ENCODE results near the gene HTR2C.
"Not testable (repeated sequence)": the region's sequence is repeated elsewhere in the genome, so short reads cannot be mapped to it uniquely, and the experiment has no call there.

Gene HTR2C

DNA sequence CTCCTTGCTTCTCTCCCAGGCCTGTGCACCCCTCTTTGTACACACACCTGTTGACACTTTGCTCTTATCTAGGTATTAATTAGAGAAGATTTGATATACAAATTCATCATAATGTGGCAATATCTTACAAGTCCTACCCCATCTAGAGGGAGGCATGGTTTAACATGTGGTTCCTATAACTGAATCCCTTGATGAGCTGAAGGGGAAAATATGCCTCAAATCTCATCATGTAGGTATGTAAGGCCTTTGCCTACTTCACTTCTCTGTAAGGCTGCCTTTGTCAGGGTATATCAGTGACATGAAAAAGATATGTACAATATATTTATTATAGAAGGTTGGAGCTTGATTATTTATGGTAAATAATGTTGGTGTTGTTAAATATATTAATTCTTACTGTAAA, 31.9 kb downstream of the HTR2C start:
- Histone ChIP-seq H3K4me1 (ENCODE audit: insufficient read depth, low read length) (no peaks in the 10 kb centered on the region), H3K27me3 (ENCODE audit: insufficient read depth, low read length) (no peaks in the 10 kb centered on the region)

GRCh38 chrX:114619874-114620273, 36.0 kb downstream of the HTR2C start:
- Histone ChIP-seq H3K4me1 (ENCODE audit: insufficient read depth, low read length) (no peaks in the 10 kb centered on the region), H3K36me3 (ENCODE audit: insufficient read depth, low read length) (no peaks in the 10 kb centered on the region), H3K4me3 (ENCODE audit: low read length) (no peak overlapping the region), H3K9me3 (ENCODE audit: low read length) (no peaks in the 10 kb centered on the region), H3K27me3 (ENCODE audit: insufficient read depth, low read length) (no peaks in the 10 kb centered on the region), H2AFZ (ENCODE audit: low read depth, low read length) (no peak overlapping the region)

More for the DNA sequence above, 31.9 kb downstream of the HTR2C start:
- Histone ChIP-seq H2AFZ (ENCODE audit: low read depth, low read length) (no peak overlapping the region), H3K4me3 (ENCODE audit: low read length) (no peak overlapping the region), H3K36me3 (ENCODE audit: insufficient read depth, low read length) (no peaks in the 10 kb centered on the region), H3K9me3 (ENCODE audit: low read length) (no peaks in the 10 kb centered on the region)

DNA sequence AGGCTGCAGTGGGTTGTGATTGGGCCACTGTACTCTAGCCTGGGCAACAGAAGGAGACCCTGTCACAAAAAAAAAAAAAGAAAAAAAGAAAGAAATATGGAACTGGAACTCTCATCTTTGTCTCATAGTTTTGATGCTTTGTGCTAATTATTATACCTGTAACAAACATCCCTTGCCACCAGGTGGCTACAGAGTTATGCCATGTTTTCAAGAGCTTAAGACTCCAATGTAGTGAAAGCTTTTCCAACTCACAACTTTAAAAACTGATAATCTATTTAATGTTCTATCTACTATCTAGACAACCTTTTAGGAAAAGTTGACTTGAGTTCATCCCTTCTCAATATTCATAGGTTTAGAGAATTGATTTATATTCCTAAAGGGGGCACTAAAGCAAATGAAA, 42.4 kb downstream of the HTR2C start:
- no peaks in the 10 kb centered on the region for H3K27me3 ChIP-seq (ENCODE audit: insufficient read depth, low read length)
- H3K4me3 ChIP-seq (ENCODE audit: low read length): no peak overlapping the region
- H3K9me3 ChIP-seq (ENCODE audit: low read length): no peaks in the 10 kb centered on the region
- no peak overlapping the region for H2AFZ ChIP-seq (ENCODE audit: low read depth, low read length)
- no peaks in the 10 kb centered on the region for H3K4me1 ChIP-seq (ENCODE audit: insufficient read depth, low read length)
- H3K36me3 ChIP-seq (ENCODE audit: insufficient read depth, low read length): no peaks in the 10 kb centered on the region

- no peaks in the 10 kb centered on the region for H3K27me3 ChIP-seq (ENCODE audit: insufficient read depth, low read length)
- no peak overlapping the region for H2AFZ ChIP-seq (ENCODE audit: low read depth, low read length)
- no peak overlapping the region for H3K4me3 ChIP-seq (ENCODE audit: low read length)
- no peaks in the 10 kb centered on the region for H3K36me3 ChIP-seq (ENCODE audit: insufficient read depth, low read length)
- H3K4me1 ChIP-seq (ENCODE audit: insufficient read depth, low read length): no peaks in the 10 kb centered on the region
- no peaks in the 10 kb centered on the region for H3K9me3 ChIP-seq (ENCODE audit: low read length)
These were observed 52.1 kb downstream of the HTR2C start for GRCh38 chrX:114635986-114636385.

- Histone ChIP-seq H3K4me1 (ENCODE audit: insufficient read depth, low read length) (no peaks in the 10 kb centered on the region), H2AFZ (ENCODE audit: low read depth, low read length) (no peak overlapping the region), H3K9me3 (ENCODE audit: low read length) (no peaks in the 10 kb centered on the region)
These were observed 66.5 kb downstream of the HTR2C start for GRCh38 chrX:114650351-114650750.

DNA sequence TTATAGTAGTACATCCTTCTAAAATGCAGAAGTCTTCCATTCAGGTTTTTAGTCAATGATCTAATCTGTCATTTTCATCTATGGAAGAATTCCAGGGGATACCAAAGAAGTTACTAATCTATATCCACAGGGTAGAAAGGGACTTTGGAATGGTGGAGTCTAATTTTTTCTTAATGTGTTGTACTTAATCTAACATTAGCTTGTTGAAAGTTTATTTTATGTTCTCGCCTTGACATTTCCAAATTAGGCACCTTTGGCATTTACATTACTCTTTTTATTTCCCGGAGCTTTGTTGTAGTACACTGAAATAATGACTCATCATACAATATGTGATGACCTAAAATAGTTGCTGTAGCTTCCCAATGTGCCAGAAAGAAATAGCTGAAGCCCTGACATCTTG, 91.5 kb downstream of the HTR2C start:
- no peaks in the 10 kb centered on the region for H3K36me3 ChIP-seq (ENCODE audit: insufficient read depth, low read length)
- H3K27me3 ChIP-seq (ENCODE audit: insufficient read depth, low read length): no peaks in the 10 kb centered on the region
- H3K4me3 ChIP-seq (ENCODE audit: low read length): no peak overlapping the region
- no peaks in the 10 kb centered on the region for H3K4me1 ChIP-seq (ENCODE audit: insufficient read depth, low read length)
- no peaks in the 10 kb centered on the region for H3K9me3 ChIP-seq (ENCODE audit: low read length)
- H2AFZ ChIP-seq (ENCODE audit: low read depth, low read length): no peak overlapping the region

More at GRCh38 chrX:114650351-114650750, 66.5 kb downstream of the HTR2C start:
- no peaks in the 10 kb centered on the region for H3K27me3 ChIP-seq (ENCODE audit: insufficient read depth, low read length)
- no peak overlapping the region for H3K4me3 ChIP-seq (ENCODE audit: low read length)
- H3K36me3 ChIP-seq (ENCODE audit: insufficient read depth, low read length): no peaks in the 10 kb centered on the region

DNA sequence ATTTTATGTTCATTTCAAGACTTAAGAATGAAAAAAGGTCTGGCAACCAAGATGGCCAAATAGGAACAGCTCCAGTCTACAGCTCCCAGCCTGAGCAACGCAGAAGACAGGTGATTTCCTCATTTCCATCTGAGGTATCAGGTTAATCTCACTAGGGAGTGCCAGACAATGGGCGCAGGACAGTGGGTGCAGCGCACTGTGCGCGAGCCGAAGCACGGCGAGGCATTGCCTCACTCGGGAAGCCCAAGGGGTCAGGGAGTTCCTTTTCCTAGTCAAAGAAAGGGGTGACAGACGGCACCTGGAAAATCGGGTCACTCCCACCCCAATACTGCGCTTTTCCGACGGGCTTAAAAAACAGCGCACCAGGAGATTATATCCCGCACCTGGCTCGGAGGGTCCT, 116.6 kb downstream of the HTR2C start:
- H3K27me3 ChIP-seq (ENCODE audit: insufficient read depth, low read length); H3K36me3 ChIP-seq (ENCODE audit: insufficient read depth, low read length); H3K9me3 ChIP-seq (ENCODE audit: low read length); H3K4me3 ChIP-seq (ENCODE audit: low read length); H2AFZ ChIP-seq (ENCODE audit: low read depth, low read length); H3K4me1 ChIP-seq (ENCODE audit: insufficient read depth, low read length): not testable (repeated sequence)

DNA sequence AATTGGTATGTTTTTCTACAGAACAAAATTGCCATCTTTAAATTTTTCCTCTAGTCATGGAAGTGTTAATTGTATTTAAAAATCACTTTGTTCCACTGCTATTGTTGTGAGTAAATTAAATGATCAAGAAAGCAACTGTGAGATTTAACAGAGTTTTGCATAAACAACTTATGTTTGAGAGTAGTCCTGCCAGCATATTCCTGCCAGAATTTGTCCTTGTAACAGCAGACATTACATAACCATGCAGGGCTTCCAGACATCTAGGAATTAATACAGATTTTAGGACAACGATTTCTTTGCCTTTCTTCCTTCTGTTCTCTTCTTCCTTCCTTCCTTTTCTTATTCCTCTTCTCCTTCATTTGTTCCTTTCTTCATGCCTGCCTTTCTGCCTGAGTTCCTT, 125.5 kb downstream of the HTR2C start:
- no peaks in the 10 kb centered on the region for H3K4me1 ChIP-seq (ENCODE audit: insufficient read depth, low read length)

DNA sequence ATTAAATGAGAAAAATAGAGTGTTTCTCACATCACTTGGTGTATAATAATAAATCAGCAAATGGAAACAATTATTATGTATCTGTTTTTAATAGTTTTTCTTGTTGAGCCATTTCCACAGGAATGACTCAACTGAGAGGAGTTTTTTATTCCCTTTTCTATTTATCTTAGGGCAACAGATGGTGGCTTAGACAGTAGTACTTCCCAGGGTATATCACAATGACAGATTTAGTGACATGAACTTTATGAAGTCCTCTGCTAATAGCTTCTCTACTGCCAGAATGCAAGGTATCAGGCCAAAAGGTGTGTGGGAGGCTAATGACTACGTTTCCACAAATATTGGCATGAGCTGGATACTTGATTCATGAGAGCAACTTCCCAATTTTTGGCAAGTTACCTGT, 126.7 kb downstream of the HTR2C start:
- Histone ChIP-seq H3K4me1 (ENCODE audit: insufficient read depth, low read length) (no peaks in the 10 kb centered on the region), H2AFZ (ENCODE audit: low read depth, low read length) (no peak overlapping the region), H3K4me3 (ENCODE audit: low read length) (no peak overlapping the region), H3K9me3 (ENCODE audit: low read length) (no peaks in the 10 kb centered on the region), H3K27me3 (ENCODE audit: insufficient read depth, low read length) (no peaks in the 10 kb centered on the region), H3K36me3 (ENCODE audit: insufficient read depth, low read length) (no peaks in the 10 kb centered on the region)

More for the DNA sequence above, 125.5 kb downstream of the HTR2C start:
- no peak overlapping the region for H2AFZ ChIP-seq (ENCODE audit: low read depth, low read length)
- no peaks in the 10 kb centered on the region for H3K27me3 ChIP-seq (ENCODE audit: insufficient read depth, low read length)
- no peak overlapping the region for H3K4me3 ChIP-seq (ENCODE audit: low read length)
- H3K9me3 ChIP-seq (ENCODE audit: low read length): no peaks in the 10 kb centered on the region
- no peaks in the 10 kb centered on the region for H3K36me3 ChIP-seq (ENCODE audit: insufficient read depth, low read length)

DNA sequence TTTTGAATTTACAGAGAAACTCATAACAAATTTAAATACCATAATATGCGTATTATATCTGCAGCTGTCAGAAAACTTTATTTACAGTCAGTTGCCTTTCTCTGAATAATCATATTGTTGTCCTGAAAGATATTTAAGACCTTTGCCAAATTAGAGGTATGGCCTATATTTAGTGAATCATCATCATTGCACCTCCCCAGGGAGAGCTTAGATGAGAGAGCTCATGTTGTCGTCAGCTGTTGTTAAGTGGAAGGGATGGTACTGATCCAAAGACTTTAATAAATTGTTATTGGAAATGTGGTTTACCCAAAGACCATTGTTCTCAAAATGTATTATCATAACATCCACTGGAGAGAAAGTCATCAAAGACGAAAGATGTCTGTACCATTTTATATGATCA, 128.6 kb downstream of the HTR2C start:
- Histone ChIP-seq H3K4me3 (ENCODE audit: low read length) (no peak overlapping the region), H3K9me3 (ENCODE audit: low read length) (no peaks in the 10 kb centered on the region), H3K36me3 (ENCODE audit: insufficient read depth, low read length) (no peaks in the 10 kb centered on the region), H3K27me3 (ENCODE audit: insufficient read depth, low read length) (no peaks in the 10 kb centered on the region), H2AFZ (ENCODE audit: low read depth, low read length) (no peak overlapping the region), H3K4me1 (ENCODE audit: insufficient read depth, low read length) (no peaks in the 10 kb centered on the region)

DNA sequence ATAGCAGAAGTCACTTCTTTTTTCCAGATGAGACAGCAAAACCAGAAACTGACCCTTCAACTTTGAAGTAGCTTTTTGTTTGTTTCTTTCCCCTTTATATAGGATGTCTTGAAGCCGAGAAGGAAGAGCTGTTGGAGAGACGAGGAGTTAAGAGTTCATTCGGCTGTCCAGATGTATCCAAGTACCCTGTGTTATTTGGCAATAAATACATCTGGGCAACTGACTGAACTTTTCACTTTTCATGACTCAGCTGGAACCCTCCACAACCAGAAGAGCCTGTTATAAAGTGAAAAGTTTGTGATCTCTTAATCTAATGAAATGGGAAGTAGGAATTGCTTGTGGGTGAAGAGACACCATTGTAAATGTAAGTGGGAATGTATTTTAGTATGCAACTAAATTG, 131.2 kb downstream of the HTR2C start:
- Histone ChIP-seq H3K4me1 (ENCODE audit: insufficient read depth, low read length) (no peaks in the 10 kb centered on the region), H3K36me3 (ENCODE audit: insufficient read depth, low read length) (no peaks in the 10 kb centered on the region), H3K27me3 (ENCODE audit: insufficient read depth, low read length) (no peaks in the 10 kb centered on the region), H3K9me3 (ENCODE audit: low read length) (no peaks in the 10 kb centered on the region), H3K4me3 (ENCODE audit: low read length) (no peak overlapping the region), H2AFZ (ENCODE audit: low read depth, low read length) (no peak overlapping the region)

GRCh38 chrX:114717921-114718320, 134.0 kb downstream of the HTR2C start:
- H3K4me1 ChIP-seq (ENCODE audit: insufficient read depth, low read length): no peaks in the 10 kb centered on the region

GRCh38 chrX:114766541-114766940, 182.7 kb downstream of the HTR2C start:
- Histone ChIP-seq H2AFZ (ENCODE audit: low read depth, low read length) (no peak overlapping the region), H3K4me3 (ENCODE audit: low read length) (no peak overlapping the region), H3K4me1 (ENCODE audit: insufficient read depth, low read length) (no peaks in the 10 kb centered on the region), H3K9me3 (ENCODE audit: low read length) (no peaks in the 10 kb centered on the region), H3K27me3 (ENCODE audit: insufficient read depth, low read length) (no peaks in the 10 kb centered on the region), H3K36me3 (ENCODE audit: insufficient read depth, low read length) (no peaks in the 10 kb centered on the region)

More at GRCh38 chrX:114717921-114718320, 134.0 kb downstream of the HTR2C start:
- Histone ChIP-seq H3K4me3 (ENCODE audit: low read length) (no peak overlapping the region), H3K36me3 (ENCODE audit: insufficient read depth, low read length) (no peaks in the 10 kb centered on the region), H2AFZ (ENCODE audit: low read depth, low read length) (no peak overlapping the region), H3K27me3 (ENCODE audit: insufficient read depth, low read length) (no peaks in the 10 kb centered on the region), H3K9me3 (ENCODE audit: low read length) (no peaks in the 10 kb centered on the region)

DNA sequence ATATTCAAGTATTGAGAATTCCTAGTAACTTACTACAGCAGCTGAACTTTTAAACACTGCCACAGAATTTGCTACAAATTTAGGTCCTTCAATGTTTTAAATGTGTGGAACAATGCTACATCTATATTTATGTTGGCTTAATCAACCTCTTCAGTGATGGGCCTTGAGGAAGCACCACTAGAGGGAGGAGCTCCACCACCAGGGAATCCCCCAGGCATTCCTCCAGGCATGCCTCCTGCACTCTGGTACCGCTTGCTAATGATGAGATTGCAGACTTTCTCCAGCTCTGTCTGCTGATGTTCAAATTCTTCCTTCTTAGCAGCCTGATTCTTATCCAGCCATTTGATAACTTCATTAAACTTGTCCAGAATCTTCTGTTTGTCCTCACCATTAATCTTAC, 190.8 kb downstream of the HTR2C start:
- Histone ChIP-seq H2AFZ (ENCODE audit: low read depth, low read length) (no peak overlapping the region), H3K9me3 (ENCODE audit: low read length) (no peaks in the 10 kb centered on the region), H3K4me3 (ENCODE audit: low read length) (no peak overlapping the region), H3K27me3 (ENCODE audit: insufficient read depth, low read length) (no peaks in the 10 kb centered on the region), H3K4me1 (ENCODE audit: insufficient read depth, low read length) (no peaks in the 10 kb centered on the region), H3K36me3 (ENCODE audit: insufficient read depth, low read length) (no peaks in the 10 kb centered on the region)
